ENCODE measurements around the gene SYT1. TPM values are rescaled to one million over a fixed set of nuclear protein-coding genes. Genes with fewer than 3 reads are reported as not detected.

The SYT1 gene
- total and polyA plus RNA-seq, 2 of the 8 experiments (the other 6 are each of a cell fraction or from before 2014, with no cell fraction given): 11.0 to 34.6 TPM

DNA sequence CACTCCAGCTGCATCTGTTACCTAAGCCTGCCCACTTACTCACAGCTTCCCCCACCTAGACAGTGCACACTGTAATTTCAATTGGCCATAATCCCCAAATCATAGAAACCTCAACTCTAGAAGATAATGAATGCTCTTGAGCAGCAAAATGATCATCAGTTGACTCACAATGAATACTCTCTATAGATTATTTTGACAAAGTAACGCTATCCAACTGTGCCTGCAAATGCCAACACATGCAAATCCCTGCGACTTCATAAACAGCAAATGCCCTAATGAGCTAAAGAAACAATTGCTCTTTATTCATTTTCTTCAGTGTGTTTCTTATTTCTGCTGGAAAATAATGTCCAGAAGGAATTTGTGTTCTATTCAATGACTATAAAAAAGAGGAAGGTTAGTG lies 506.7 kb downstream of the SYT1 start (continued):
- TF ChIP-seq, protein P1, sequence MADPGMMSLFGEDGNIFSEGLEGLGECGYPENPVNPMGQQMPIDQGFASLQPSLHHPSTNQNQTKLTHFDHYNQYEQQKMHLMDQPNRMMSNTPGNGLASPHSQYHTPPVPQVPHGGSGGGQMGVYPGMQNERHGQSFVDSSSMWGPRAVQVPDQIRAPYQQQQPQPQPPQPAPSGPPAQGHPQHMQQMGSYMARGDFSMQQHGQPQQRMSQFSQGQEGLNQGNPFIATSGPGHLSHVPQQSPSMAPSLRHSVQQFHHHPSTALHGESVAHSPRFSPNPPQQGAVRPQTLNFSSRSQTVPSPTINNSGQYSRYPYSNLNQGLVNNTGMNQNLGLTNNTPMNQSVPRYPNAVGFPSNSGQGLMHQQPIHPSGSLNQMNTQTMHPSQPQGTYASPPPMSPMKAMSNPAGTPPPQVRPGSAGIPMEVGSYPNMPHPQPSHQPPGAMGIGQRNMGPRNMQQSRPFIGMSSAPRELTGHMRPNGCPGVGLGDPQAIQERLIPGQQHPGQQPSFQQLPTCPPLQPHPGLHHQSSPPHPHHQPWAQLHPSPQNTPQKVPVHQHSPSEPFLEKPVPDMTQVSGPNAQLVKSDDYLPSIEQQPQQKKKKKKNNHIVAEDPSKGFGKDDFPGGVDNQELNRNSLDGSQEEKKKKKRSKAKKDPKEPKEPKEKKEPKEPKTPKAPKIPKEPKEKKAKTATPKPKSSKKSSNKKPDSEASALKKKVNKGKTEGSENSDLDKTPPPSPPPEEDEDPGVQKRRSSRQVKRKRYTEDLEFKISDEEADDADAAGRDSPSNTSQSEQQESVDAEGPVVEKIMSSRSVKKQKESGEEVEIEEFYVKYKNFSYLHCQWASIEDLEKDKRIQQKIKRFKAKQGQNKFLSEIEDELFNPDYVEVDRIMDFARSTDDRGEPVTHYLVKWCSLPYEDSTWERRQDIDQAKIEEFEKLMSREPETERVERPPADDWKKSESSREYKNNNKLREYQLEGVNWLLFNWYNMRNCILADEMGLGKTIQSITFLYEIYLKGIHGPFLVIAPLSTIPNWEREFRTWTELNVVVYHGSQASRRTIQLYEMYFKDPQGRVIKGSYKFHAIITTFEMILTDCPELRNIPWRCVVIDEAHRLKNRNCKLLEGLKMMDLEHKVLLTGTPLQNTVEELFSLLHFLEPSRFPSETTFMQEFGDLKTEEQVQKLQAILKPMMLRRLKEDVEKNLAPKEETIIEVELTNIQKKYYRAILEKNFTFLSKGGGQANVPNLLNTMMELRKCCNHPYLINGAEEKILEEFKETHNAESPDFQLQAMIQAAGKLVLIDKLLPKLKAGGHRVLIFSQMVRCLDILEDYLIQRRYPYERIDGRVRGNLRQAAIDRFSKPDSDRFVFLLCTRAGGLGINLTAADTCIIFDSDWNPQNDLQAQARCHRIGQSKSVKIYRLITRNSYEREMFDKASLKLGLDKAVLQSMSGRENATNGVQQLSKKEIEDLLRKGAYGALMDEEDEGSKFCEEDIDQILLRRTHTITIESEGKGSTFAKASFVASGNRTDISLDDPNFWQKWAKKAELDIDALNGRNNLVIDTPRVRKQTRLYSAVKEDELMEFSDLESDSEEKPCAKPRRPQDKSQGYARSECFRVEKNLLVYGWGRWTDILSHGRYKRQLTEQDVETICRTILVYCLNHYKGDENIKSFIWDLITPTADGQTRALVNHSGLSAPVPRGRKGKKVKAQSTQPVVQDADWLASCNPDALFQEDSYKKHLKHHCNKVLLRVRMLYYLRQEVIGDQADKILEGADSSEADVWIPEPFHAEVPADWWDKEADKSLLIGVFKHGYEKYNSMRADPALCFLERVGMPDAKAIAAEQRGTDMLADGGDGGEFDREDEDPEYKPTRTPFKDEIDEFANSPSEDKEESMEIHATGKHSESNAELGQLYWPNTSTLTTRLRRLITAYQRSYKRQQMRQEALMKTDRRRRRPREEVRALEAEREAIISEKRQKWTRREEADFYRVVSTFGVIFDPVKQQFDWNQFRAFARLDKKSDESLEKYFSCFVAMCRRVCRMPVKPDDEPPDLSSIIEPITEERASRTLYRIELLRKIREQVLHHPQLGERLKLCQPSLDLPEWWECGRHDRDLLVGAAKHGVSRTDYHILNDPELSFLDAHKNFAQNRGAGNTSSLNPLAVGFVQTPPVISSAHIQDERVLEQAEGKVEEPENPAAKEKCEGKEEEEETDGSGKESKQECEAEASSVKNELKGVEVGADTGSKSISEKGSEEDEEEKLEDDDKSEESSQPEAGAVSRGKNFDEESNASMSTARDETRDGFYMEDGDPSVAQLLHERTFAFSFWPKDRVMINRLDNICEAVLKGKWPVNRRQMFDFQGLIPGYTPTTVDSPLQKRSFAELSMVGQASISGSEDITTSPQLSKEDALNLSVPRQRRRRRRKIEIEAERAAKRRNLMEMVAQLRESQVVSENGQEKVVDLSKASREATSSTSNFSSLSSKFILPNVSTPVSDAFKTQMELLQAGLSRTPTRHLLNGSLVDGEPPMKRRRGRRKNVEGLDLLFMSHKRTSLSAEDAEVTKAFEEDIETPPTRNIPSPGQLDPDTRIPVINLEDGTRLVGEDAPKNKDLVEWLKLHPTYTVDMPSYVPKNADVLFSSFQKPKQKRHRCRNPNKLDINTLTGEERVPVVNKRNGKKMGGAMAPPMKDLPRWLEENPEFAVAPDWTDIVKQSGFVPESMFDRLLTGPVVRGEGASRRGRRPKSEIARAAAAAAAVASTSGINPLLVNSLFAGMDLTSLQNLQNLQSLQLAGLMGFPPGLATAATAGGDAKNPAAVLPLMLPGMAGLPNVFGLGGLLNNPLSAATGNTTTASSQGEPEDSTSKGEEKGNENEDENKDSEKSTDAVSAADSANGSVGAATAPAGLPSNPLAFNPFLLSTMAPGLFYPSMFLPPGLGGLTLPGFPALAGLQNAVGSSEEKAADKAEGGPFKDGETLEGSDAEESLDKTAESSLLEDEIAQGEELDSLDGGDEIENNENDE (IDR thresholded peaks at IDR 0.05; ENCODE audit: insufficient replicate concordance, low read length): no peak
- TF ChIP-seq RFX5 (IDR thresholded peaks at IDR 0.05; ENCODE audit: borderline replicate concordance, low read depth, low read length) (no peak), NANOG (IDR thresholded peaks at IDR 0.05; ENCODE audit: insufficient read depth, low read depth, low read length, poor library complexity, severe bottlenecking) (no peak), GTF2F1 (IDR thresholded peaks at IDR 0.05; ENCODE audit: borderline replicate concordance, low read depth, low read length) (no peak), RBBP5 (IDR thresholded peaks at IDR 0.05; ENCODE audit: borderline replicate concordance, low read depth, low read length) (no peak), HDAC2 (IDR thresholded peaks at IDR 0.05; ENCODE audit: borderline replicate concordance in 1 of 2, low read depth in 2 of 2, low read length in 2 of 2) (no peak), POLR2A (IDR thresholded peaks at IDR 0.05; ENCODE audit: control extremely low read depth in 1 of 2, low read depth in 2 of 2, low read length in 2 of 2) (no peak)

Data from H1 (cell line).